HFFc6 (cell line): Measurements from ENCODE around the gene CRACR2A. TPM values are rescaled to one million over a fixed set of nuclear protein-coding genes. Genes with fewer than 3 reads are reported as not detected.

Experiments
- DNase-seq: peaks from one replicate; pipeline ENCODE4 v3.0.0-alpha.2; 2018
- H3K27ac Mint-ChIP-seq: 2 replicates; pipeline ENCODE4 v1.8.0; 2020; ENCODE audit warnings: mild to moderate bottlenecking, mixed read lengths
- H3K27me3 Mint-ChIP-seq: 2 replicates; pipeline ENCODE4 v1.8.0; 2021; ENCODE audit warnings: mild to moderate bottlenecking, moderate library complexity, mixed read lengths; ENCODE audit not compliant: insufficient read depth
- H3K36me3 Mint-ChIP-seq: 2 replicates; pipeline ENCODE4 v1.8.0; 2021; ENCODE audit warnings: low read depth, mixed read lengths
- H3K4me1 Mint-ChIP-seq: 2 replicates; pipeline ENCODE4 v1.8.0; 2020; ENCODE audit warnings: low read depth, mixed read lengths
- H3K4me3 Mint-ChIP-seq: 2 replicates; pipeline ENCODE4 v1.8.0; 2020; ENCODE audit warnings: mild to moderate bottlenecking, moderate library complexity, mixed read lengths
- H3K9me3 Mint-ChIP-seq: 2 replicates; pipeline ENCODE4 v1.8.0; 2020; ENCODE audit warnings: mild to moderate bottlenecking, mixed read lengths
- total RNA-seq, 6 experiments: library from RNA; stranded (reverse); fragmentation: NEBNext Ultra II Directional; extraction: Animal tissue kit (Norgen Biotek cat#: 25700); gene quantifications; 2 replicates in 1 of 6; 3 replicates in 5 of 6; pipeline ENCODE4 v1.2.3, GENCODE V29; 2021
- TF ChIP-seq, protein P1 (sequence below): fragments of 200-600 bp; sonication (generic); IDR thresholded peaks from 2 replicates; pipeline ENCODE4 v1.5.0; 2021; ENCODE audit warnings: antibody characterized with exemption, mild to moderate bottlenecking

Gene CRACR2A
- total RNA-seq, 6 experiments from 2014 or later: 0.13 to 0.37 (median 0.18) TPM

DNA sequence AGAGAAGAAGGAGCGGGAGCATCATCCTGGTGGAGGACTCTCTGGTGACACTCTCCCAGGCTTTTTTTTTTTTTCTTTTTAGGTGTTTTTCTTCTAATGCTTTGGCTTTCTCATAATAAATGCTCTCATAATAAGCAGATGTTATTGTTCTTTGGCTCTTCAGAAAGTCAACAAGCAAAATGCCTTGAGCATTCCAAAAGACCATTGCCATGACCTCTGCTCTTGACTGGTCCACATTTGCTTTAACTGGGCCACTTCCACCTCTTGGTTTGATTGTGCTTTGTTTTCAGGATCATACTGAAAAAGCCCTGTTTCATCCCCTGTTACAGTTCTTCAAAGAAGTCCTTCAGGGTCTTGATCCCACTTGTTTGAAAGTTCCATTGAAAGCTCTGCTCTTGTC is 36.9 kb downstream of the CRACR2A start:
- Mint-ChIP-seq H3K27ac (no peak overlapping the region), H3K4me1 (no peaks in the 10 kb centered on the region), H3K27me3 (peaks cover 27% of the 10 kb centered on the region), H3K36me3 (no peaks in the 10 kb centered on the region), H3K9me3 (no peaks in the 10 kb centered on the region), H3K4me3 (no peak overlapping the region)
- DNase-seq: no peak
- TF ChIP-seq, protein P1, sequence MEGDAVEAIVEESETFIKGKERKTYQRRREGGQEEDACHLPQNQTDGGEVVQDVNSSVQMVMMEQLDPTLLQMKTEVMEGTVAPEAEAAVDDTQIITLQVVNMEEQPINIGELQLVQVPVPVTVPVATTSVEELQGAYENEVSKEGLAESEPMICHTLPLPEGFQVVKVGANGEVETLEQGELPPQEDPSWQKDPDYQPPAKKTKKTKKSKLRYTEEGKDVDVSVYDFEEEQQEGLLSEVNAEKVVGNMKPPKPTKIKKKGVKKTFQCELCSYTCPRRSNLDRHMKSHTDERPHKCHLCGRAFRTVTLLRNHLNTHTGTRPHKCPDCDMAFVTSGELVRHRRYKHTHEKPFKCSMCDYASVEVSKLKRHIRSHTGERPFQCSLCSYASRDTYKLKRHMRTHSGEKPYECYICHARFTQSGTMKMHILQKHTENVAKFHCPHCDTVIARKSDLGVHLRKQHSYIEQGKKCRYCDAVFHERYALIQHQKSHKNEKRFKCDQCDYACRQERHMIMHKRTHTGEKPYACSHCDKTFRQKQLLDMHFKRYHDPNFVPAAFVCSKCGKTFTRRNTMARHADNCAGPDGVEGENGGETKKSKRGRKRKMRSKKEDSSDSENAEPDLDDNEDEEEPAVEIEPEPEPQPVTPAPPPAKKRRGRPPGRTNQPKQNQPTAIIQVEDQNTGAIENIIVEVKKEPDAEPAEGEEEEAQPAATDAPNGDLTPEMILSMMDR: no peak

DNA sequence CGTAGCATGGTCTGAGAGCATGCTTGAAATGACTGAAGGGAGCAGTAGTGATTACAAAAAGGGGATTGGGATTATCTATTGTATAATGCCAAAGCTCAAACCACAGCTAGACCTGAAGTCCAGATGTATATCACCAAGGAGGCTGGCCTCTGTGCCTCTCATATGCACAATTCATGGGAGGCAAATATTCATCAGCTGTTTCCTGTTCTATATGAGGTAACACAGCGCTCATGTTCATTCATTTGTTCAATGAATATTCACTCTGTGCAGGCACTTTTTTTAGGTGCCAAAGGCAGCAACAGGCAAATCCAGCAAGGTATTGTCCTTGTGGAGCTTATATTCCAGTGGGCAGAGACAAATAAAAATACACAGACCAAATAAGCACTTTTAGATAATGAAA is 39.0 kb downstream of the CRACR2A start:
- H3K4me1 Mint-ChIP-seq: no peaks in the 10 kb centered on the region
- TF ChIP-seq, protein P1: no peak
- peaks cover 21% of the 10 kb centered on the region for H3K27me3 Mint-ChIP-seq
- H3K36me3 Mint-ChIP-seq: no peaks in the 10 kb centered on the region
- no peak overlapping the region for H3K4me3 Mint-ChIP-seq
- no peak for DNase-seq
- no peak overlapping the region; the same call in 1 of the 2 replicates for H3K27ac Mint-ChIP-seq
- H3K9me3 Mint-ChIP-seq: no peaks in the 10 kb centered on the region

DNA sequence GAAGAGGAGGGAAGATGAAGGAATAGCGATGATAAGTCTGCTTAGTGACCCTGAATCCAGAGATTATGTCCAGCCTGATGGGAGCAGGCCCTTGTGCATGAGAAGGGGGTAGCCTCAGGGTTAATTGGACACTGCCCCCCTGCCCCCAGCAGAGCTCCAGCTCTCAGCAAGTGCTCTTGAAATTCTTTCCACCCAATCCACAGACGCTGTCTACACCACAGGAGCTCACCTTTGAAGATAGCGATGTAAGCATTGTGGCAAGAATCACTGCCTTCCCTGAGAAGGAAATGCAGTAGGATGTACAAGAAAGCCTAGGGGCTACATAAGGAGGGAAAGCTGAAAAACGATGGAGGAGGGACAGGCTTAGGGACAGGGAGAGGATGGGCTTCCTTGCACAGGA is 39.4 kb downstream of the CRACR2A start:
- no peaks in the 10 kb centered on the region for H3K9me3 Mint-ChIP-seq
- no peaks in the 10 kb centered on the region for H3K4me1 Mint-ChIP-seq

DNA sequence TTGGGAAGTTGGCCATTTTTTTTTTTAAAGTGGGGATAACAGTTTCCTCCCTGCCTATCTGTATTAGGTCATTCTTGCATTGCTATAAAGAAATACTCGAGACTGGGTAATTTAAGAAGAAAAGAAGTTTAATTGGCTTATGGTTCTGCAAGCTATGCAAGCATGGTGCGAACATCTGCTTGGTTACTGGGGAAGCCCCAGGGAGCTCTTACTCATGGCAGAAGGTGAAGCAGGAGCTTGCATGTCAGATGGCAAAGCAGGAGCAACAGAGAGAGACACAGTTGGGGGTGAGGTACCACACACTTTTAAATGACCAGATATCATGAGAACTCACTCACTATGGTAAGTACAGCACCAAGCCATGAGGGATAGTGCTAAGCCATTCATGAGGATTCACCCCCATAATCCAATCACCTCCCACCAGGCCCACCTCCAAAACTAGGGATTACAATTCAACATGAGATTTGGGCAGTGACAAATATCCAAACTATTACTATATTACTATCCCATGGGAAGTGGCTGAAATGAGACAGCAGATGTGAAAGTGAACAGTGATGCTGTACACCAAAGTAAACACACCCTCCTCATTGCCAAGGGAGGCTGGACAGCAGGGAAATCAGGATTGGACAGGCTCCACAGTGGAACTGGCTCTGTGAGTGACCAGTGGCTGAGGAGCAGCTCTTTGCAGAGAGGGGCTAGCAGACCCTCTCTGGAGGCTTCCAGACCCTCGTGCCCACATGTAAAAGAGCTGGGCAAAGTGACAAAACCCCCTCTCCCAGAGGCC is 40.5 kb downstream of the CRACR2A start:
- no peak for DNase-seq
- no peaks in the 10 kb centered on the region for H3K4me1 Mint-ChIP-seq

More for the DNA sequence above, 39.4 kb downstream of the CRACR2A start:
- peaks cover 17% of the 10 kb centered on the region for H3K27me3 Mint-ChIP-seq
- no peak overlapping the region; the same call in 1 of the 2 replicates for H3K27ac Mint-ChIP-seq
- no peaks in the 10 kb centered on the region for H3K36me3 Mint-ChIP-seq
- TF ChIP-seq, protein P1: no peak
- H3K4me3 Mint-ChIP-seq: no peak overlapping the region
- no peak for DNase-seq

DNA sequence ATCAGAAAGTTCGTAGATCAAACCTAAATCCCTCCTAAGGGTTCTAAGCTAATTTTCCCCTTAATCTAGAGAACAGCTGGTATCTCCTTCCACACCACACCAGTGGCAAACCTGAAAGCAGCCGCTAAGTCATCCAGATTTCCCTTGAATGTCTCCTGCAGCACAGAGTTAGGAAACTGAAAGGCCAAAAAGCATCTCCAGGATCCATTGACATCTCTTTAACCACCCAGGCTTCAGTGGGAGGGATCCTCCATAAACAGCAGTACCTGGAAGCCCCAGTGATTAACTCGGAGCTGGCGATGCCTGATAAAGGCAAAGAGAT is 47.6 kb downstream of the CRACR2A start:
- H3K4me1 Mint-ChIP-seq: peaks cover 17% of the 10 kb centered on the region
- no peak overlapping the region; the same call in 1 of the 2 replicates for H3K27ac Mint-ChIP-seq
- H3K36me3 Mint-ChIP-seq: peaks cover 11% of the 10 kb centered on the region; the same call in 1 of the 2 replicates
- TF ChIP-seq, protein P1: no peak
- H3K9me3 Mint-ChIP-seq: peaks cover 7% of the 10 kb centered on the region; the same call in 1 of the 2 replicates
- H3K27me3 Mint-ChIP-seq: peaks cover 7% of the 10 kb centered on the region
- no peak for DNase-seq
- no peak overlapping the region for H3K4me3 Mint-ChIP-seq

More for the DNA sequence above, 40.5 kb downstream of the CRACR2A start:
- no peaks in the 10 kb centered on the region for H3K9me3 Mint-ChIP-seq
- H3K27me3 Mint-ChIP-seq: peaks cover 16% of the 10 kb centered on the region
- TF ChIP-seq, protein P1: no peak
- no peak overlapping the region for H3K27ac Mint-ChIP-seq
- no peak overlapping the region for H3K4me3 Mint-ChIP-seq
- no peaks in the 10 kb centered on the region for H3K36me3 Mint-ChIP-seq
